Limb (tissue), 2 donors: ENCODE measurements around the gene MSI1.
"Not testable (repeated sequence)": the region's sequence is repeated elsewhere in the genome, so short reads cannot be mapped to it uniquely, and the experiment has no call there.

Experiments used
- DNase-seq, 2 donors: peaks; one replicate each; pipeline ENCODE4 v3.0.0-alpha.2; 2016; ENCODE audit errors: extremely low spot score in 2 of 2

Gene MSI1

DNA sequence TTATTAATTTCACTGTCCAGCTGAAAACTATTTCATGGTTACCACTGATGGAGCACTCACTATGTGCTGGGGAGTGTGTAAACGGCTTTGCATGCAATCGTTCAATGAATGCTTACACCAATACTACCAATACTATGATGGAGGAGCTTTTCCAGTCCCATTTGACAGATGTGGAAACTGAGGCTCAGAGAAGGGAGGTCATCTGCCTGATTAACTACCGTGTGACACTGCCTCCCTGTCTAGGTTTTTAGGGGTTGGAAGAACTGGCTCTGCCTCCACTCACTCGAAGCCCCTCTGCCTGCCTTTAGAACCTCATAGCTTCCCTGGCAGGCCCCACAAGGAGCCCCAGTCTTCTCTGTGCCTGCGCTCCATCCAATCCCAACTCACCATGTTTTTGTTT is 11.9 kb downstream of the MSI1 start:
- no peak for DNase-seq

DNA sequence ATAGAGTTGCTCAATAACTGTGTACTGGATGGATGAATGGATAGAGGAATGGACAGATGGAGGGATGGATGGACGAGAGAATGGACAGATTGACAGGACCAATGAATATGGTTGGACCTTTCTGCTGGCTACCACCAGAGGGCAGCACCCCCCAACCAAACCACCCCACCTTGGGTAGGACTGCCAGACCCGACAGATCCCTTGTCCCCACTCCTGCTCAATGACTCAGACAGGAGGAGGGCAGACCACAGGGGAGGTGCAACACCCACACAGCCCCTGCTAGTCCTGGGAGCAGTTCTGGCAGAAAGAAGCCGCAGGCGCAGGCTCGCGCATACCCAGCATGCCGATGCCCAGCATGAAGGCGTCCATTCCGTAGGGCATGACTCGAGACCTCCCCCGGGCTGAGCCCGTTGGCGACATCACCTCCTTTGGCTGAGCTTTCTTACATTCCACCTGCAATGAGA is 12.4 kb downstream of the MSI1 start:
- DNase-seq: peak; percentile 73 to 84

DNA sequence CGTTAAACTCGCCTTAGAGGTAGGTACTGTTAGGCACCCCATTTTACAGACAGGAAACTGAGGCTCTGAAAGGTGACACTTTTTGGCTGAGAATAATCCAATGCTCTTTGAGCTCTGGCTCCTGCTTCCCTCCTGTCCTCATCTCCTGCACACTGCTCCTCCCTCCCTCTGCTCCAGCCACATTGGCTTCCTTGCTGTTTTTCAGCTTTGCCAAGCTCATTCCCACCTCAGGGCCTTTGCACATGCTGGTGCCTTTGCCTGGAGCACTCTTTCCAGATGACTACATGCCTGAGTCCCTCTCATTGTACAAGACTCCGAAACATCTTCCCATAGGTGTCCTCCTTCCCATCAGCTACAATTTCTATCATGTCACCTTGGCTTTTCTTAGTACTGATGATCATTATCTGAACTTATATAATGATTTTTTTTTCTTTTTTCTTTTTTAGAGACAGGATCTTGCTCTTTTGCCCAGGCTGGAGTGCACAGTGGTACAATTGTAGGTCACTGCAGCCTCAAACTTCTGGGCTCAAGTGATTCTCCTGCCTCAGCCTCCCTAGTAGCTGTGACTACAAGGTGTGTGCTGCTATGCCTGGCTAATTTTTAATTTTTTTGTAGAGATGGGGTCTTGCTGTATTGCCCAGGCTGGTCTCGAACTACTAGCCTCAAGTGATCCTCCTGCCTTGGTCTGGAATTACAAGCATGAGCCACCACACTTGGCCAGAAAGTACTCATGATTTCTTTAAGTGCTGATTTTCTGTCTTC is 15.2 kb downstream of the MSI1 start:
- DNase-seq: no peak

DNA sequence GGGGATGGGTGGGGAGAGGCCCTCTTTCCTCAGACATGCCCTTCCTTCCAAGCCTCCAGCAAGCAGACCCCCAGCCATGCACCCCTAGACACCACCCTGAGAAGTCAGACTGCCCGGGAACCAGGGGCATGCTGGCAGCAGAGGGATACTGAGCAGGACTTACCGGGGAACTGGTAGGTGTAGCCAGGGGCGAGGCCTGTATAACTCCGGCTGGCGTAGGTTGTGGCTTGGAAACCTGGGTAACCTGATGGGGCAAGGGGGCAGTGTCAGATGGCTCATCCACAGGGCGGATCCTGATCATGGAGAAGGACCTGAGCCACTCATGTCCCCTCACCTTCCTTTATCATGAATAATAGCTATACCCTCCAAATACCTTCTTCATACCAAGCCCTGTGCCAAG is 15.8 kb downstream of the MSI1 start:
- no peak for DNase-seq

DNA sequence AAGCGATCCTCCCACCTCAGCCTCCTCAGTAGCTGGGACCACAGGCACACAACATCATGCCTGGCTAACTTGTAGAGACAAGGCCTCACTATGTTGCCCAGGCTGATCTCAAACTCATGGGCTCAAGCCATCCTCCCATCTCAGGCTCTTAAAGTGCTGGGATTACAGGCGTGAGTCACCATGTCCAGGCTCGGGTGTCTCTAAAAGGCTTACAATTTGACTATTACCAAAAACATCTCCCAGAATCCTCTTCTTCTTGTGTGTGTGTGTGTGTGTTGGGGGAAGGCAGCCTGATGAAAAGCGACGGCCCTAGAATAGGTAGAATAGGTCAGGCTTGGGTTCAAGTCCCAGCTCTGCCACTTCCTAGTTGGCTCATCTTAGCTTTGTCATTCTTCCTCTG is 16.8 kb downstream of the MSI1 start:
- no peak for DNase-seq

DNA sequence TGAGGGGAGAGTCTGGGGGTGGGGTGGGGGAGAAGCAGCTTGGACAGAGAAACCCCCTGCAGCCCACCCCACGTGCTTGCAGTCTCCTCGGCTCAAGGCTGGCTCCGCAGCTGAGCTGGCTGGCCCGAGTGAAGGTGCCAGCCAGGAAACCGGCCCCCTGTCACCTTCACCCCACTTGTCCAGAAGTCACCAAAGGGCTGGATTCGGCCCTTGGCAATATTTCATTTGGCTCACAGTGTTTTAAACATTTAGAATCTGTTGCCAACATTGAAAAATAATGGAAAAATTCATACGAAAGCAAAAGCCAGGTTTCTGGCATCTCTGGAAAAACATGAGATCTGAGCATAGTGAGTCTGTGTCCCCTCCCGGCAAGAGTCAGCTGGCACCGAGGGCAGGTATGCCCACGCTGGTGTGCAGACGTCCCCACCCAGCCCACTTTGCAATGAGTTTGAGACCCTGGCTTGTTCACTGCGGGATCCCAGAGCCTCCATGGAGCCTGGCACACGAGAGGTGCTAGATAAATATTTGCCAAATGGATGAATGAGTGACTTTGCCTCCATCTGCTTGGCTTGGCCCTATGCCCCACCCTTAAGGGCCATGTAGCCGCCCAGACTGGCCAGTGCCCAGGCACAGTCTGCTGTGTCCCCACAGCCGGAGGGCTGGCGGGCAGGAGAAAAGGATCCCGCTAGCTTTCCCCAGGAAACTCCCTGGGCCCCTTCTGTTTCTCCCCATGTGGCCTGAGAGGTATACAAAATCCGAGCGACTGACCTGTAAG is 18.2 kb downstream of the MSI1 start:
- no peak for DNase-seq

DNA sequence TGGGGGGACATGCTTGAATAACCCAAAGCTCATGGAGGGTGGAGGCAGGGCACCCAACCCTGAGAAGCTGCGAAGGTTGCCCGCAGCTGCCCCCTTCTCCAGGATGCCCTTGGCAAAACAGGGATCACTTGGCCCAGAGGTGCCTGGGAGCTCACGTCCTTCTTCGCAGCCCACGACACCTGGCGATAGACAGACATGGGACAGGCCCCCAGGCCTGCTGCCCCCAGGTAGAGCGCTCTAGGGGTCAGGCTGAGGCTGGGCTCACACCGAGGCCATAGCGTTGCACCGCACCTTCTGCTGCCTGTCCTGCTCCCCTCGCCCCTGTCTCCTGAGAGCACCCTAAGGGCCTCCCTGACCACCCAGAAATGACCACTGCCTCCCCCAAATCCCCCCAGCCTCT is 21.2 kb downstream of the MSI1 start:
- no peak for DNase-seq

DNA sequence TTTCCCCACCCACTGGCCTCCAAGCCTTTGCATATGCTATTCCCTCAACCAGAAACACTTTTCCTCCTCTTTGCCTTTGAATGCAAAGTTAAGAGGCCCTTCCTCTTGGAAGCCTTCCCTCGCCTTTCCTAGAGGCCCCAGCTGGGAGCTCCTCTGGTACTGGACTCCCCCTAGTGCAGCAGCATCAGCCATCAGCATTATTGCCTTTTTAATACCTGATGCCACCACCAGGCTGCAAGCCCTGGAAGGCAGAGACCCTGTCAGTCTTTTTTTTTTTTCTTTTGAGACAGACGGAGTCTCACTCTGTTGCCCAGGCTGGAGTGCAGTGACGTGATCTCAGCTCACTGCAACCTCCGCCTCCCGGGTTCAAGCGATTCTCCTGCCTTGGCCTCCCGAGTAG is 22.3 kb downstream of the MSI1 start:
- DNase-seq: no peak

DNA sequence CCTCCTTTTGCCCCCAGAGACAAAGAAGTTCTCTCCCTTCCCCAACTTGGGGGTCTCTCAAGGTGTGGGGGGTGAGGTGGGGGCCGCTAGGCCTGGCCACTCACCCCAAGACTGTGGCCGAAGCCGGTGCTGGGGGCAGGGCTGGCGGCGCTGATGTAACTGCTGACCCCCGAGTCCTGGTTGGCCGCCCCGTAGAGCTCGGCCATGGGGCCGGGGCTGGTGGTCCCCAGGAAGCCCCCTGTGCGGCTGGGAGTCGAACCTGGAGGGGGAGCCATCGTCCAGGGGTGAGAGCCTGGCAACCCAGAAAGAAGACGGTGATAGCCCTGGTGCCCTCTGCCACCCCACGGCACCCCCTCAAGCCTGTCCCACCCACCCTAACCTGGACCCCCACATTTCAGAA is 22.9 kb downstream of the MSI1 start:
- DNase-seq: no peak

DNA sequence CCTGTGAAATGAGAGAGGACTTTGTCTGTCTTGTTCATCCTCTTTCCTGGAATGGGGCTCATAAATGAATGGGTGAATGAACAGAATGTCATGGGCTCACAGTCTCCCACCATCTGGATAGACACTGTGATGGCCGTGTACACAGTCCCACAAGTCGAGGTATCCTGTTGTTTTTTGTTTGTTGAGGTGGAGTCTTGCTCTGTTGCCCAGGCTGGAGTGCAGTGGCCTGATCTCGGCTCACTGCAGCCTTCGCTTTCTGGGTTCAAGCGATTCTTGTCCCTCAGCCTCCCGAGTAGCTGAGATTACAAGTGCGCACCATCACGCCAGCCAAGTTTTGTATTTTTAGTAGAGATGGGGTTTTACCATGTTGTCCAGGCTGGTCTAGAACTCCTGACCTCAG is 25.3 kb downstream of the MSI1 start:
- no peak for DNase-seq

DNA sequence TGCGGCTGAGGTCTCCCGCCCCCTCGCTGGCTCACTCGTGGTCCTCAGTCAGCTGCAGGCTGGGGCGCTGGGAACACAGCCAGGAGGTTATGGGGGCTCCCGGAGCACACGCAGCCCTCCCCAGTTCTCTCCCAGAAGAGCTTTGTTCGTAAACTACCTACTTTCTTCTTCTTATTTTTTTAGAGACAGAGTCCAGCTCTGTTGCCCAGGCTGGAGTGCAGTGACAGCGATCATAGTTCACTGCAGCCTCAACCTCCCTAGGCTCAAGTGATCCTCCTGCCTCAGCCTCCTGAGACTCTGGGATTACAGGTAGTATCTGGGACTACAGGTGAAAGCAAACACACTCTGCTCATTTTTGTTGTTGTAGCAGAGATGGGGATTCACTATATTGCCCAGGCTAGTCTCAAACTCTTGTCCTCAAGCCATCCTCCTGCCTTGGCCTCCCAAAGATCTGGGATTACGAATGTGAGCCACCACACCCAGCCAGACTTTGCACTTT is 25.9 kb downstream of the MSI1 start:
- no peak for DNase-seq

DNA sequence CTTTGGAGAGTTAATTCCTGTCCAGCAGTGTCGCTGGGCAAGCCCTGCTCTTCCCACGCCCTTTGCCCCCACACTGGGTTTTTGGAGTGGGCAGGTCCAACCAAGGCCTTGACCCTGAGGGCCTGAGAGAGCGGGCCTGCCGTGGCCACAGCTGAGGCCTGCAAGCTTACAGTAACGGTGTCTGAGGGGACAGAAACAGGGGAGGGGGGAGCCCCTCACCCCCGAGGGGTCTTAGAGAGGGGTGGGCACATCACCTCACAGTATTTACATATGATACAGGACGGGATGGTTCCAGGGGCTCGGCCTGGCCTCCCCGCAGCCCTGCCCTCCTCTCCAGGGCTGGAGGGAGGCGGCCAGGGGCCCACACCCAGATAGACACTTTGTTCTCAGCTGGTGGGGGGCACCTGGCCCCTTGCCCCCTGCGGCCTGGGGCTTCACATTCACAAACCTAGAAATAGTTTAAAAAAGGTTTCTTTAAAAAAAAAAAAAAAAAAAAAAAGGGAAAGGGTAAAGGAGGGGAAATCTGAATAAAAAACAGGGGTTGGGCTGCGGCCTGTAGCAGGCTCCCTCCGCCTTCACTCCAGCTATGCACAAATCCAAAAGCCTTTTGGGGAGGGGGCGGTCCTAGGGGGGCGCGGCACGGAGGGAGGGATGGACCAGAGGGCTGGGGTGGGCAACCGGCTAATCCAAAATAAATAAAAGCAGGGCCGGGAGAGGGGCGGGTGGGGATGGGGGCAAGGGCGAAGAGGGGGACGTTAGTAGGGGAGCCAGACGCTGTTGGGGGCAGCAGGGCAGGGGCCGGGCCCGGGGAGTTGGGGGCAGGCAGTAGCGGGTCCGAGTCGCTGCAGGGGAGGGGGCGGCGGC is 26.6 kb downstream of the MSI1 start:
- no peak for DNase-seq

DNA sequence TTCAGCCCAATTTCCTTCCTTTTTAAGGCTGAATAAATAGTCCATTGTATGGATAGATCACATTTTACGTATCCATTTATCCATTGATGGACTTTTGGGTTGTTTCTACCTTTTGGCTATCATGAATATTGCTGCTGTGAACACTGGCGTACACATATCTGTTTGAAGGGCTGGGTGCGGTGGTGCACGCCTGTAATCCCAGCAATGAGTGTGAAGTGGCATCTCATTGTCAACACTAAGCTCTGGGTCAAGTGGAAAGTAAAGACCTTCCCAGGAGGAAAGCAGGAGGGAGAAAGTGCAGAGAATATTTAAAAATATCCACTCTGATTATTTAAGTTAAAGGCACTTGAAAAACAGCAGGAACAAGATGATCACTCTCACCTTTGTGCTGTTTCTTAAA is 29.7 kb downstream of the MSI1 start:
- no peak for DNase-seq

DNA sequence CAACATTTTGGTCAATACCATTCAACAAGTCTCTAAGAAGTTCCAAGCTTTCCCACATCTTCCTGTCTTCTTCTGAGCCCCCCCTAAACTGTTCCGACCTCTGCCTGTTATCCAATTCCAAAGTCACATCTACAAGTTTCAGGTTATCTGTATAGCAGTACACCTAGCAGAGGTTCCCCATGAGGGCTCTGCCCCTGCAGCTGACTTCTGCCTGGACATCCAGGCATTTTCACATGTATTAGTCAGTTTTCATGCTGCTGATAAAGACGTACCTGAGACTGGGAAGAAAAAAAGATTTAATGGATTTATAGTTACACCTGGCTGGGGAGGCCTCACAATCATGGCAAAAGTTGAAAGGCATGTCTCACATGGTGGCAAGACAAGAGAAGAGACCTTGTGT is 31.2 kb downstream of the MSI1 start:
- no peak for DNase-seq

DNA sequence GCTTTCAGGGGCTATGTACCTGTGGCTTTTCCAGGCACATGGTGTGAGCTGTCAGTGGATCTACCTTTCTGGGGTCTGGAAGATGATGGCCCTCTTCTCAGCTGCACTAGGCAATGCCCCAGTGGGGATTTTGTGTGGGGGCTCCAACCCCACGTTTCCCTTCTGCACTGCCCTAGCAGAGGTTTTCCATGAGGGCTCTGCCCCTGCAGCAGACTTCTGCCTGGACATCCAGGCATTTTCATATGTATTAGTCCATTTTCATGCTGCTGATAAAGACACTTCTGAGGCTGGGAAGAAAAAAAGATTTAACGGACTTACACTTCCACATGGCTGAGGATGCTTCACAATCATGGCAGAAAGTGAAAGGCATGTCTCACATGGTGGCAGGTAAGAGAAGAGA is 32.6 kb downstream of the MSI1 start:
- not testable (repeated sequence) for DNase-seq

DNA sequence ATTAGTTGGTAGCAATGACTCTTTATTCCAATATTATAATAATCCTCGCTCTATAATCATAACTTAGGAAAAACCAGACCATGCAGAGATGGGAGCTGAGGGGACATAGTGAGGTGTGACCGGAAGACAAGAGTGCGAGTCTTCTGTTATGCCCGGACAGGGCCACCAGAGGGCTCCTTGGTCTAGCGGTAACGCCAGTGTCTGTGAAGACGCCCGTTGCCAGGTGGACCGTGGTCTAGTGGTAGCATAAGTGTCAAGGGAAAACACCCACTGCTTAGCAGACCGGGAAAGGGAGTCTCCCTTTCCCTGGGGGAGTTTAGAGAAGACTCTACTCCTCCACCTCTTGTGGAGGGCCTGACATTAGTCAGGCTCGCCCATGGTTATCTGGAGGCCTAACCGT is 33.5 kb downstream of the MSI1 start:
- DNase-seq: peak in 1 of 2 donors; percentile 48

DNA sequence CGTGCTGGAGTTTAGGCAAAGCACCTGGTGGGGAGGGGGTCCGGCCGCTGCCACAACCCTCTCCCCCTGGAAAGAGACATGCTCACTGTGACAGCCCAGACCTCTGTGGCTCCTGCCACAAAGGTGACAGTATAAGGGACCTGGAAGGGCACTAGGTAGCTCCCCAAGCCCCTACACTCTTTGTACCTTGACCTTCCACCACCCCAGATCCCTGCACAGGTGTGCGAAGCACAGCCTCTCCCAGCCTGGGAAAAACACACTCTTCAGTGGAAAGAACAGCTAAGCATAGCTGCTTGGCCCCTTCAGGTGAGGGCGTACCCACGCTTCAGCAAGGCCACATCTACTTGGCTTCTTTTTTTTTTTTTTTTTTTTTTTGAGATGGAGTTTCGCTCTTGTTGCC is 36.4 kb downstream of the MSI1 start:
- DNase-seq: no peak

DNA sequence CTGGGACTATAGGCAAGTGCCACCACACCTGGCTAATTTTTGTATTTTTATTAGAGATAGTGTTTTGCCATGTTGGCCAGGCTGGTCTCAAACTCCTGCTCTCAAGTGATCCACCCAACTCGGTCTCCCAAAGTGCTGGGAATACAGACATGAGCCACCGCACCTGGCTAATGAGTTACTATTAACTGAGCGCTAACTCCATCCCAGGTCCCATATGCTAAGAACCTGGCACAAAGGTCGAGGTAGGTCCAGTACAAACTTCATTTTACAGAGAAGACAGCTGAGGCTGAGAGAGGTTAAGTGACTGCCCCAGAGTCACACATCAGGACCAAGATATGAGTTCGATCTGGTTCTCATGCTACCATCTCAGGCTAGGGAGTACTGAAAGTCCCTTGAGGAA is 36.9 kb downstream of the MSI1 start:
- no peak for DNase-seq

DNA sequence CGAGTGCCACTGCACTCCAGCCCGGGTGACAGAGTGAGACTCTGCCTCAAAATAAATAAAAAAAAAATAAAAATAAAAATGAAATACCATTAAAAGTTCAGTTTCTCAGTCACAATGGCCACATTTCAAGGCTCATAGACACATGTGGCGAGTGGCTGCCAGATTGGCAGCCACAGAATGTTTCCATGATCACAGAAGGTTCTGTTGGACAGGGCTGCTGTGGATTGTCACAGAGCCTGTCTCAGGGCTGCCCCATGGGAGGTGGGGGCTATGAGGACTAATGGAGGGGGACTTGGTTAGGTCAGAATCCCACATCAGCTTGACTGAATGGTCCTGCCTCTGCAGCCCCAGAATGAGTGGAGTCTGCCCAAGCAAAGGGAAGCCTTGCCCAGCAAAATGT is 37.6 kb downstream of the MSI1 start:
- DNase-seq: no peak

DNA sequence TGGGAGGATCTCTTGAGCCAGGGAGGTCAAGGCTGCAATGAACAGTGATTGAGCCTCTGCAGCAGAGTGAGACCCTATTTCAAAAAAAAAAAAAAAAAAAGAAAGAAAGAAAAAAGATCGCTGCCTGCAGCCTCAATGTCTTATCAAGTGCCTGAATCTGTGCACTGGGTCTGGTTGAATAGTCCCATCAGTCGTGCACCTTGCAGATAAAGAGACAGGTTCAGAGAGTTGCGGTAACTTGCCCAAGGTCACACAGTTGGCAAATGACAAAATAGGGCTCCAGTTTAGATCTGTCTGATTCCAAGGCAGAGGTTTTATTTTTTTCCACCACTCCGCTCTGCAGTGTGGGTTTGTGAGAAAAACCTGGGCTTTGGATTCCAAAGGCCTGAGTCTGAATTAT is 40.7 kb downstream of the MSI1 start:
- no peak for DNase-seq

DNA sequence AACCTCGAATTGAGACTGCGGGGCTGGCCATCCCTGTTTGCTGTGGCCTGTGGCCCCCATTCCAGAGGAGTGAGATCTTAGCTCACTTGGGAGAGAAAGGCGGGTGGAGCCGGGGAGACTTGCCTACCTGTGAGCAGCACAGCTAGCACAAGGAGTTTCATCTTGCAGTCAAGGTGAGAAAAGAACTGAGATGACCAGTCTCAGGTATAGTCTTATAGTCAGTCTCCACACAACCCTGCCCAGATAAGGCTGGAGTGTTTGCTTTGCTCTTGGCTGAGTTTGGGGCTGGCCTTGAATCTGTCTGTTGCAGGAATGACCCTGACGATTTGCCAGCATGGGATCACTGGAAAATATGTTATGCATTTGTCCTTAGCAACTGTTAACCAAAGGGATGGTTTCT is 41.4 kb downstream of the MSI1 start, which contains the start of gene PLA2G1B:
PLA2G1B (minus strand) TSS at position 187 of the 400 bp plus-strand sequence; CDS start at position 161, 26 bp downstream.
- DNase-seq: no peak
